CD4-positive, alpha-beta memory T cell (primary cell): ENCODE data around the gene UBE2L6. TPM values are rescaled to one million over a fixed set of nuclear protein-coding genes. Genes with fewer than 3 reads are reported as not detected.
"Not testable (repeated sequence)": the region's sequence is repeated elsewhere in the genome, so short reads cannot be mapped to it uniquely, and the experiment has no call there.

Experiments used
- CTCF ChIA-PET: fragments of 350-600 bp; sonication (Branson Sonifier 250); formaldehyde crosslinking; loops from one replicate; lab custom pipeline; 2021; ENCODE audit warnings: inconsistent platforms; ENCODE audit not compliant: partially characterized antibody; lab: Charles Lee
- POLR2A ChIA-PET: fragments of 350-600 bp; sonication (Branson Sonifier 250); formaldehyde crosslinking; loops from one replicate; lab custom pipeline; 2021; ENCODE audit not compliant: partially characterized antibody; lab: Charles Lee
- DNase-seq, 5 donors: peaks; one replicate each; pipeline versions ENCODE4 v3.0.0 to v3.0.0-alpha.2; 2020 to 2022; ENCODE audit warnings: mixed read lengths in 1 of 5
- H3K27ac ChIP-seq: one replicate; pipeline ENCODE4 v1.7.0; 2013; ENCODE audit warnings: low read depth, low read length
- H3K27me3 ChIP-seq: 2 replicates; pipeline ENCODE4 v1.7.0; 2013; ENCODE audit warnings: mild to moderate bottlenecking, low read length, moderate library complexity; ENCODE audit not compliant: insufficient read depth
- H3K36me3 ChIP-seq: 2 replicates; pipeline ENCODE4 v1.7.0; 2013; ENCODE audit warnings: mild to moderate bottlenecking, low read length, moderate library complexity; ENCODE audit not compliant: insufficient read depth
- H3K4me1 ChIP-seq: 2 replicates; pipeline ENCODE4 v1.7.0; 2013; ENCODE audit warnings: mild to moderate bottlenecking, low read length, moderate library complexity; ENCODE audit not compliant: insufficient read depth
- H3K4me3 ChIP-seq, 2 donors: one replicate each; pipeline ENCODE4 v1.7.0; 2013; ENCODE audit warnings: low read length in 2 of 2, mild to moderate bottlenecking in 1 of 2
- H3K9me3 ChIP-seq, 2 donors: one replicate each; pipeline ENCODE4 v1.7.0; 2013; ENCODE audit warnings: low read length in 2 of 2, control low read depth in 1 of 2; ENCODE audit not compliant: control insufficient read depth in 1 of 2
- H3K27ac Mint-ChIP-seq, 7 donors: one replicate each; pipeline ENCODE4 v1.8.0; 2020 to 2021; ENCODE audit warnings: mixed read lengths in 7 of 7, mild to moderate bottlenecking in 6 of 7, inconsistent platforms in 3 of 7, moderate library complexity in 3 of 7
- H3K27me3 Mint-ChIP-seq, 2 donors: one replicate each; pipeline ENCODE4 v1.8.0; 2020 to 2021; ENCODE audit warnings: mixed read lengths in 2 of 2
- H3K36me3 Mint-ChIP-seq, 2 donors: one replicate each; pipeline ENCODE4 v1.8.0; 2020 to 2021; ENCODE audit warnings: mixed read lengths in 2 of 2, inconsistent platforms in 1 of 2, mild to moderate bottlenecking in 1 of 2
- H3K4me1 Mint-ChIP-seq, 4 donors: one replicate each; pipeline ENCODE4 v1.8.0; 2020 to 2021; ENCODE audit warnings: mixed read lengths in 4 of 4, mild to moderate bottlenecking in 1 of 4
- H3K4me3 Mint-ChIP-seq, 8 donors: one replicate each; pipeline ENCODE4 v1.8.0; 2020 to 2021; ENCODE audit warnings: mixed read lengths in 8 of 8, mild to moderate bottlenecking in 7 of 8, moderate library complexity in 6 of 8, inconsistent platforms in 3 of 8
- H3K9me3 Mint-ChIP-seq, 8 donors: one replicate each; pipeline ENCODE4 v1.8.0; 2020 to 2021; ENCODE audit warnings: mixed read lengths in 8 of 8, mild to moderate bottlenecking in 5 of 8, inconsistent platforms in 3 of 8, moderate library complexity in 1 of 8
- intact Hi-C: fragments of 100-400 bp; cut with micrococcal nuclease; formaldehyde crosslinking; loops from one replicate; pipeline ENCODE4 v1.15.1; 2023
- polyA plus RNA-seq, 2 donors: library from polyadenylated mRNA; unstranded; fragments of 300-500 nt; fragmentation: Illumina TruSeq; gene quantifications; one replicate each; pipeline ENCODE4 v1.2.3, GENCODE V29; 2021
- total RNA-seq, 2 experiments: library from RNA; stranded (reverse); gene quantifications; one replicate each; pipeline ENCODE4 v1.2.3, GENCODE V29; 2021

Gene UBE2L6
- total and polyA plus RNA-seq, 4 experiments from 2014 or later = 79.7 to 320 (median 170) TPM

- H3K9me3 ChIP-seq, H3K27me3 ChIP-seq, H3K27ac ChIP-seq, H3K27ac Mint-ChIP-seq, H3K36me3 ChIP-seq, intact Hi-C loops, H3K9me3 Mint-ChIP-seq, DNase-seq, POLR2A ChIA-PET, H3K4me3 Mint-ChIP-seq, H3K27me3 Mint-ChIP-seq, H3K4me3 ChIP-seq: not testable (repeated sequence)
- Mint-ChIP-seq H3K4me1 (peaks cover 6 to 21% (median 17%) of the 10 kb centered on the region in 4 donors), H3K36me3 (peaks cover 3 to 12% of the 10 kb centered on the region in 2 donors)
- CTCF ChIA-PET = interaction anchor here (0.8 to 25.5 kb wide), 7 partner anchors 8 to 213 kb away, joined by 3 to 848 read pairs (median 4); partner anchors contain the start of gene UBE2L6
- peaks cover 15% of the 10 kb centered on the region for H3K4me1 ChIP-seq
These were observed 33.0 kb downstream of the UBE2L6 start for GRCh38 chr11:57534449-57534848.

GRCh38 chr11:57530596-57531507 lies 36.6 kb downstream of the UBE2L6 start, which contains the start of gene TIMM10:
Gene TIMM10, minus strand, starts transcription at chr11:57530754. Its CDS starts 565 bp downstream, at chr11:57530189.
- peak within 1 kb of the TSS; percentile 88 for H3K27ac ChIP-seq
- Mint-ChIP-seq H3K36me3 (peaks cover 0 to 19% of the 10 kb centered on the region in 2 donors), H3K9me3 (no peaks in the 10 kb centered on the region), H3K27ac (peak within 1 kb of the TSS; percentile 92 to 96 (median 95)), H3K4me1 (peaks cover 9 to 34% (median 26%) of the 10 kb centered on the region in 4 donors), H3K27me3 (no peaks in the 10 kb centered on the region), H3K4me3 (peak within 1 kb of the TSS; percentile 88 to 95 (median 90))
- peak within 1 kb of the TSS; percentile 71 to 94 for H3K4me3 ChIP-seq
- H3K9me3 ChIP-seq = no peaks in the 10 kb centered on the region
- POLR2A ChIA-PET = interaction anchor here (0.7 to 2.2 kb wide), 14 partner anchors 10 to 211 kb away, joined by 3 to 23 read pairs (median 5); partner anchors contain the start of genes CLP1, MED19, SELENOH and SLC43A1
- H3K27me3 ChIP-seq = no peaks in the 10 kb centered on the region
- H3K36me3 ChIP-seq = peaks cover 7% of the 10 kb centered on the region
- peak; percentile 93 to 98 (median 96) for DNase-seq
- intact Hi-C loops = loop anchor here (1.0 kb wide), 9 partner anchors 35 to 1047 kb away; partner anchors contain the start of genes CLP1, MED19, SELENOH and SSRP1
- H3K4me1 ChIP-seq = peaks cover 23% of the 10 kb centered on the region
- CTCF ChIA-PET = interaction anchor here (1.0 to 25.5 kb wide), 7 partner anchors 13 to 186 kb away, joined by 3 to 848 read pairs (median 10); partner anchors contain the start of genes RTN4RL2 and UBE2L6

- Histone ChIP-seq H3K4me3 (peak overlapping the region; percentile 71 to 94), H3K27ac (peak overlapping the region; percentile 88), H3K4me1 (peaks cover 23% of the 10 kb centered on the region), H3K27me3 (no peaks in the 10 kb centered on the region), H3K36me3 (peaks cover 7% of the 10 kb centered on the region), H3K9me3 (no peaks in the 10 kb centered on the region)
- intact Hi-C loops = loop anchor here (1.0 kb wide), 8 partner anchors 36 to 1048 kb away; partner anchors contain the start of genes CLP1, MED19, SELENOH and SSRP1
- Mint-ChIP-seq H3K27ac (peak overlapping the region; percentile 92 to 96 (median 95)), H3K36me3 (peaks cover 0 to 19% of the 10 kb centered on the region in 2 donors), H3K4me1 (peaks cover 9 to 34% (median 26%) of the 10 kb centered on the region in 4 donors), H3K27me3 (no peaks in the 10 kb centered on the region), H3K4me3 (peak overlapping the region; percentile 88 to 95 (median 90)), H3K9me3 (no peaks in the 10 kb centered on the region)
- ChIA-PET CTCF (interaction anchor here (1.0 to 25.5 kb wide), 7 partner anchors 14 to 270 kb away, joined by 3 to 848 read pairs (median 13); partner anchors contain the start of genes RTN4RL2, SLC43A1 and UBE2L6), POLR2A (interaction anchor here (0.8 to 2.2 kb wide), 11 partner anchors 10 to 211 kb away, joined by 3 to 23 read pairs (median 5); partner anchors contain the start of genes CLP1, SELENOH, SLC43A1 and SSRP1)
- DNase-seq = no peak
These were observed 37.3 kb downstream of the UBE2L6 start for GRCh38 chr11:57530215-57530595.

- H3K27ac Mint-ChIP-seq = peak overlapping the region in 2 of 7 donors; percentile 72 to 92
- peaks cover 7% of the 10 kb centered on the region for H3K36me3 ChIP-seq
- peaks cover 9 to 34% (median 26%) of the 10 kb centered on the region in 4 donors for H3K4me1 Mint-ChIP-seq
- DNase-seq = no peak
- peak overlapping the region in 3 of 8 donors; percentile 3 to 31 (median 18) for H3K4me3 Mint-ChIP-seq
- ChIA-PET POLR2A (interaction anchor here (2.1 to 2.2 kb wide), 2 partner anchors 14 to 36 kb away, joined by 12 to 23 read pairs; partner anchors contain the start of gene SLC43A1), CTCF (interaction anchor here (0.6 to 25.5 kb wide), 9 partner anchors 13 to 272 kb away, joined by 3 to 848 read pairs (median 19); partner anchors contain the start of genes RTN4RL2, SLC43A1 and UBE2L6)
- peaks cover 0 to 19% of the 10 kb centered on the region in 2 donors for H3K36me3 Mint-ChIP-seq
- H3K4me1 ChIP-seq = peaks cover 23% of the 10 kb centered on the region
- intact Hi-C loops = no loop called here
- no peaks in the 10 kb centered on the region for H3K9me3 ChIP-seq
- H3K9me3 Mint-ChIP-seq = no peaks in the 10 kb centered on the region
- no peaks in the 10 kb centered on the region for H3K27me3 ChIP-seq
- no peaks in the 10 kb centered on the region for H3K27me3 Mint-ChIP-seq
- H3K4me3 ChIP-seq = no peak overlapping the region
- H3K27ac ChIP-seq = no peak overlapping the region
These were observed 38.5 kb downstream of the UBE2L6 start for GRCh38 chr11:57529012-57529411.

DNA sequence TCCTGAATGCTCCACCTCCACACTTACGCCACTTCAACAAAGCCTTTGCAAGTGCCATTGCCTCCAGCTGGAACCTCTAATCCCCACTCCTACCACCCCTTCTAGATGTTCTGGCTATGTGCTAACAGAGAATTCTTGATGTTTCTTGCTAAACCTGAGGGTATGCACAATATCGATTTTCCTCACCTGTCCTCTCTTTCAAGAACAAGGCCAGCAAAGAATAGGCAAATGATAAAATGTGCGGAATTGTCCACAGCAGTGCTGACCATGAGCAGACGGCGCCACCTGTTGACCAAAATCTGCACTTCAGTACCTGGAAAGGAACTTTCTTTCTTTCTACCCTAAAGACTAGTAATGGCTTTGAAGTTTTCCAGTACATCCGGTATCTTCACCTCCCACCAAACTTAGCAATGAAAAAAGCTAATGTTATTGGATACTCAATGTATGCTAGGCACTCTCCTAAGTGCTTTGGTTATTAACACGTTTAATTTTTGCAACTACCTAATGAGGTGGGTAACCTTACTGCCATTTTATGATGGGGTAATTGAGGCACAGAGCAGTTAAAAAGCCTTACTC lies 40.3 kb downstream of the UBE2L6 start:
- no peak overlapping the region for H3K27ac ChIP-seq
- Mint-ChIP-seq H3K4me1 (peaks cover 9 to 34% (median 26%) of the 10 kb centered on the region in 4 donors), H3K27me3 (no peaks in the 10 kb centered on the region), H3K4me3 (peak overlapping the region in 1 of 8 donors; percentile 52), H3K36me3 (peaks cover 0 to 19% of the 10 kb centered on the region in 2 donors), H3K27ac (peak overlapping the region in 5 of 7 donors; percentile 2 to 71 (median 43)), H3K9me3 (peaks cover 0 to 2% (median 0%) of the 10 kb centered on the region in 8 donors)
- peaks cover 7% of the 10 kb centered on the region for H3K36me3 ChIP-seq
- H3K27me3 ChIP-seq = no peaks in the 10 kb centered on the region
- H3K4me3 ChIP-seq = no peak overlapping the region
- DNase-seq = peak; percentile 59 to 69 (median 65)
- POLR2A ChIA-PET = interaction anchor here (1.1 to 3.1 kb wide), 4 partner anchors 12 to 69 kb away, joined by 5 to 30 read pairs (median 17); partner anchors contain the start of genes RTN4RL2 and SLC43A1
- CTCF ChIA-PET = interaction anchor here (0.7 to 25.5 kb wide), 32 partner anchors 9 to 274 kb away, joined by 3 to 848 read pairs (median 4); partner anchors contain the start of genes MED19, RTN4RL2, SLC43A1 and SMTNL1
- peaks cover 23% of the 10 kb centered on the region for H3K4me1 ChIP-seq
- intact Hi-C loops = loop anchor here (1.0 kb wide), 4 partner anchors 13 to 182 kb away; no protein-coding TSS in a partner anchor
- no peaks in the 10 kb centered on the region for H3K9me3 ChIP-seq

DNA sequence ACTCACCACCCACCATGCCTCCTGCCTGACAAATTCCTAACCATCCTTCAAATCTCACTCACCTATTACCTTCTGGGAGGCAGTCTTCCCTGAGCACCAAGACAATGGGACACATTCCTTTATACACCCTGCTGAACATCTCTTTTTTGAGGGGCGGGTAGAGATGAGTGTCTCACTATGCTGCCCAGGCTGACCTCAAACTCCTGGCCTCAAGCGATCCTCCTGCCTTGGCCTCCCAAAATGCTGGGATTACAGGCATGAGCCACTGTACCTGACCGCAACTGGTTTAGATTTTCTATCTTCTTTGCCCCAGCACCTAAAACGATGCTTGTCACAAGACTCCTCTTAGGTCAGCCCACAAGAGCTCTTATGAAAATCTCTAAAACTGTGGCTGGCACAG lies 44.1 kb downstream of the UBE2L6 start:
- Mint-ChIP-seq H3K4me3 (no peak overlapping the region), H3K27ac (peak overlapping the region in 1 of 7 donors; percentile 65), H3K36me3 (peaks cover 0 to 4% of the 10 kb centered on the region in 2 donors), H3K4me1 (peaks cover 3 to 8% (median 4%) of the 10 kb centered on the region in 4 donors), H3K9me3 (peaks cover 0 to 2% (median 0%) of the 10 kb centered on the region in 8 donors), H3K27me3 (no peaks in the 10 kb centered on the region)
- Histone ChIP-seq H3K4me1 (peaks cover 7% of the 10 kb centered on the region), H3K4me3 (no peak overlapping the region), H3K9me3 (no peaks in the 10 kb centered on the region), H3K27me3 (no peaks in the 10 kb centered on the region), H3K27ac (no peak overlapping the region), H3K36me3 (peaks cover under 1% of the 10 kb centered on the region)
- CTCF ChIA-PET = interaction anchor here (0.7 to 25.5 kb wide), 3 partner anchors 34 to 278 kb away, joined by 3 to 848 read pairs (median 187); partner anchors contain the start of gene RTN4RL2
- intact Hi-C loops = no loop called here
- DNase-seq = no peak
- POLR2A ChIA-PET = no interaction called here
